ENCODE results near the gene LIX1L. TPM values are rescaled to one million over a fixed set of nuclear protein-coding genes. Genes with fewer than 3 reads are reported as not detected.

LIX1L gene
- total and polyA plus RNA-seq, 2 of the 4 experiments (the other 2 are of a cell fraction), result 14.7 to 28.8 TPM

DNA sequence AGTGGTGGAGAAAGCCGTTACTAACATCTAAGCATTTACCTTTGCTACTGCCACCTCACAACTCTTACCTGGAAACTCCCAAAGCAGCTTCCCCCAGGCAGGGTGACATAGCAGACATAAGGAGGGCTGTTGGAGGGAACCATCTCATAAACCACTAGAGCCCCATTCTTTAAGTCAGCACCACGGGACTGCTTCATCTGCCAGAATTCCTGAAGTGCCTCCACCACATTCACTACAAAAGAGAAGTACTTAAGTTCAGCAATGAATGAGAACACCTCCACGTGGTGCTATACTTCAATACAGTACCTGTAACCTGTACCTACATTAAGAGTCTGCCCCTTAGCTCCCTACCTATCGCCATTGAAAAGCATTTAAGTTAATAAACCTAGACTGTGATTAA is 10.3 kb downstream of the LIX1L start:
- no peak overlapping the region for H3K27ac ChIP-seq (ENCODE audit: insufficient read depth, low read length)
- H3K18ac ChIP-seq (ENCODE audit: low read depth, low read length), result no peak overlapping the region
- no peak overlapping the region for H4K5ac ChIP-seq (ENCODE audit: low read depth, low read length)
- DNase-seq (no peak), ATAC-seq (ENCODE audit: low read depth) (no peak)
- peaks cover 18% of the 10 kb centered on the region for H3K36me3 ChIP-seq (ENCODE audit: control insufficient read depth, insufficient read depth, low read length)
- TF ChIP-seq, protein P1, sequence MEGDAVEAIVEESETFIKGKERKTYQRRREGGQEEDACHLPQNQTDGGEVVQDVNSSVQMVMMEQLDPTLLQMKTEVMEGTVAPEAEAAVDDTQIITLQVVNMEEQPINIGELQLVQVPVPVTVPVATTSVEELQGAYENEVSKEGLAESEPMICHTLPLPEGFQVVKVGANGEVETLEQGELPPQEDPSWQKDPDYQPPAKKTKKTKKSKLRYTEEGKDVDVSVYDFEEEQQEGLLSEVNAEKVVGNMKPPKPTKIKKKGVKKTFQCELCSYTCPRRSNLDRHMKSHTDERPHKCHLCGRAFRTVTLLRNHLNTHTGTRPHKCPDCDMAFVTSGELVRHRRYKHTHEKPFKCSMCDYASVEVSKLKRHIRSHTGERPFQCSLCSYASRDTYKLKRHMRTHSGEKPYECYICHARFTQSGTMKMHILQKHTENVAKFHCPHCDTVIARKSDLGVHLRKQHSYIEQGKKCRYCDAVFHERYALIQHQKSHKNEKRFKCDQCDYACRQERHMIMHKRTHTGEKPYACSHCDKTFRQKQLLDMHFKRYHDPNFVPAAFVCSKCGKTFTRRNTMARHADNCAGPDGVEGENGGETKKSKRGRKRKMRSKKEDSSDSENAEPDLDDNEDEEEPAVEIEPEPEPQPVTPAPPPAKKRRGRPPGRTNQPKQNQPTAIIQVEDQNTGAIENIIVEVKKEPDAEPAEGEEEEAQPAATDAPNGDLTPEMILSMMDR (conservative IDR thresholded peaks at IDR 0.05; ENCODE audit: low read depth, low read length), result no peak
- TF ChIP-seq, protein P2, sequence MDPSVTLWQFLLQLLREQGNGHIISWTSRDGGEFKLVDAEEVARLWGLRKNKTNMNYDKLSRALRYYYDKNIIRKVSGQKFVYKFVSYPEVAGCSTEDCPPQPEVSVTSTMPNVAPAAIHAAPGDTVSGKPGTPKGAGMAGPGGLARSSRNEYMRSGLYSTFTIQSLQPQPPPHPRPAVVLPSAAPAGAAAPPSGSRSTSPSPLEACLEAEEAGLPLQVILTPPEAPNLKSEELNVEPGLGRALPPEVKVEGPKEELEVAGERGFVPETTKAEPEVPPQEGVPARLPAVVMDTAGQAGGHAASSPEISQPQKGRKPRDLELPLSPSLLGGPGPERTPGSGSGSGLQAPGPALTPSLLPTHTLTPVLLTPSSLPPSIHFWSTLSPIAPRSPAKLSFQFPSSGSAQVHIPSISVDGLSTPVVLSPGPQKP (IDR thresholded peaks at IDR 0.05; ENCODE audit: borderline replicate concordance, low read depth, low read length), result no peak
- no peak for TF ChIP-seq BHLHE40 (IDR thresholded peaks at IDR 0.05; ENCODE audit: low read depth, low read length)
- TF ChIP-seq CEBPB (IDR thresholded peaks at IDR 0.05; ENCODE audit: low read depth, low read length), result no peak
- no peak for TF ChIP-seq MXI1 (IDR thresholded peaks at IDR 0.05; ENCODE audit: borderline replicate concordance, low read depth, low read length)
- TF ChIP-seq FOS (IDR thresholded peaks at IDR 0.05; ENCODE audit: low read depth, low read length), result no peak
- no peak for TF ChIP-seq NFE2L2 (IDR thresholded peaks at IDR 0.05; ENCODE audit: low read depth, low read length)
- no peak for TF ChIP-seq RAD21 (IDR thresholded peaks at IDR 0.05; ENCODE audit: low read length)
- TF ChIP-seq RFX5 (IDR thresholded peaks at IDR 0.05; ENCODE audit: low read depth, low read length), result no peak
- no peak for TF ChIP-seq MAZ (IDR thresholded peaks at IDR 0.05; ENCODE audit: borderline replicate concordance, low read depth, low read length)
- TF ChIP-seq CHD1 (IDR thresholded peaks at IDR 0.05; ENCODE audit: low read depth, low read length), result no peak
- TF ChIP-seq SMC3 (IDR thresholded peaks at IDR 0.05; ENCODE audit: low read depth, low read length), result no peak
- no peak for TF ChIP-seq POLR2A (IDR thresholded peaks at IDR 0.05; ENCODE audit: low read depth, low read length)
- no peak for TF ChIP-seq RCOR1 (IDR thresholded peaks at IDR 0.05; ENCODE audit: insufficient replicate concordance, low read length)
- TF ChIP-seq, protein P3, sequence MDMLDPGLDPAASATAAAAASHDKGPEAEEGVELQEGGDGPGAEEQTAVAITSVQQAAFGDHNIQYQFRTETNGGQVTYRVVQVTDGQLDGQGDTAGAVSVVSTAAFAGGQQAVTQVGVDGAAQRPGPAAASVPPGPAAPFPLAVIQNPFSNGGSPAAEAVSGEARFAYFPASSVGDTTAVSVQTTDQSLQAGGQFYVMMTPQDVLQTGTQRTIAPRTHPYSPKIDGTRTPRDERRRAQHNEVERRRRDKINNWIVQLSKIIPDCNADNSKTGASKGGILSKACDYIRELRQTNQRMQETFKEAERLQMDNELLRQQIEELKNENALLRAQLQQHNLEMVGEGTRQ (IDR thresholded peaks at IDR 0.05; ENCODE audit: low read depth, low read length), result no peak
- TF ChIP-seq MAFK (IDR thresholded peaks at IDR 0.05; ENCODE audit: low read depth, low read length), result no peak
- H4K8ac ChIP-seq (ENCODE audit: low read depth in 2 of 2, low read length in 2 of 2), result no peak overlapping the region
- peaks cover 36 to 61% of the 10 kb centered on the region in 2 experiments for H3K79me1 ChIP-seq (ENCODE audit: low read depth in 1 of 2, low read length in 2 of 2)
- H2AK9ac ChIP-seq (replicated peaks; ENCODE audit: low read depth, low read length, poor library complexity), result no peak overlapping the region
- H2BK20ac ChIP-seq (ENCODE audit: low read depth, low read length), result no peak overlapping the region
- intact Hi-C loops (cut with micrococcal nuclease) (no loop called here), in situ Hi-C loops (cut with MboI; ENCODE audit: low sequenced_read_pairs) (no loop called here), dilution Hi-C loops (cut with HindIII; ENCODE audit: low sequenced_read_pairs, unreplicated experiment) (no loop called here)
- no peaks in the 10 kb centered on the region for H3K9me3 ChIP-seq (ENCODE audit: control insufficient read depth, insufficient read depth, low read length)
- H2BK120ac ChIP-seq (ENCODE audit: low read depth, low read length), result no peak overlapping the region
- no peak overlapping the region for H4K91ac ChIP-seq (ENCODE audit: insufficient read depth, low read depth, low read length)
- ChIA-PET CTCF (no interaction called here), POLR2A (ENCODE audit: unreplicated experiment) (no interaction called here)
- H2BK15ac ChIP-seq (ENCODE audit: low read depth, low read length), result no peak overlapping the region
- H3K4me1 ChIP-seq (ENCODE audit: control insufficient read depth, insufficient read depth, low read length), result no peaks in the 10 kb centered on the region
- H2BK5ac ChIP-seq (ENCODE audit: low read depth, low read length, poor library complexity, severe bottlenecking), result no peak overlapping the region
- H3K14ac ChIP-seq (replicated peaks; ENCODE audit: low read depth, low read length), result no peak overlapping the region
- no peak overlapping the region for H3K23ac ChIP-seq (ENCODE audit: low read depth, low read length)
- H3K4ac ChIP-seq (ENCODE audit: low read depth, low read length), result no peak overlapping the region
- BruUV-seq (replicated peaks), result no TSS peak
- no peak overlapping the region for H2AFZ ChIP-seq (replicated peaks; ENCODE audit: low read length, poor library complexity)
- H3K4me3 ChIP-seq (ENCODE audit: insufficient read depth, low read depth, low read length), result no peak overlapping the region
- no peak overlapping the region for H3K56ac ChIP-seq (ENCODE audit: extremely low read depth, insufficient read depth, low read length)
- H2AK5ac ChIP-seq (ENCODE audit: low read depth, low read length), result no peak overlapping the region
- no peaks in the 10 kb centered on the region for H3K27me3 ChIP-seq (ENCODE audit: control insufficient read depth, insufficient read depth, low read length)
- 83% methylated on average over 2 of the region's 4 CpGs; no CpG with 5 or more reads in 1 of the 2 experiments for WGBS, 2 experiments (ENCODE audit: extremely low coverage in 2 of 2, insufficient read length in 1 of 2)
- H4K20me1 ChIP-seq (ENCODE audit: insufficient read depth, low read length), result peaks cover 9% of the 10 kb centered on the region; the same call in 1 of the 2 replicates
- no peak overlapping the region for H3K9ac ChIP-seq (ENCODE audit: low read depth, low read length)
- no peak overlapping the region for H3K4me2 ChIP-seq (ENCODE audit: low read depth, low read length)
- H3K9me1 ChIP-seq (ENCODE audit: insufficient read depth, low read length), result peaks cover 7% of the 10 kb centered on the region

Measured in IMR-90 (cell line).